Measurements from ENCODE around the gene BHLHE40. TPM values are rescaled to one million over a fixed set of nuclear protein-coding genes. Genes with fewer than 3 reads are reported as not detected.

BHLHE40 gene
- total RNA-seq, 1 donor from 2014 or later, result 33.9 TPM

- Histone ChIP-seq H3K4me1 (peaks cover 21% of the 10 kb centered on the region), H3K9me3 (replicated peaks) (no peaks in the 10 kb centered on the region), H3K36me3 (no peaks in the 10 kb centered on the region), H3K4me3 (no peak overlapping the region), H3K27me3 (ENCODE audit: low read depth) (no peaks in the 10 kb centered on the region), H3K27ac (replicated peaks) (peak overlapping the region; percentile 42)
- intact Hi-C loops (cut with micrococcal nuclease), result no loop called here
- TF ChIP-seq, protein P1, sequence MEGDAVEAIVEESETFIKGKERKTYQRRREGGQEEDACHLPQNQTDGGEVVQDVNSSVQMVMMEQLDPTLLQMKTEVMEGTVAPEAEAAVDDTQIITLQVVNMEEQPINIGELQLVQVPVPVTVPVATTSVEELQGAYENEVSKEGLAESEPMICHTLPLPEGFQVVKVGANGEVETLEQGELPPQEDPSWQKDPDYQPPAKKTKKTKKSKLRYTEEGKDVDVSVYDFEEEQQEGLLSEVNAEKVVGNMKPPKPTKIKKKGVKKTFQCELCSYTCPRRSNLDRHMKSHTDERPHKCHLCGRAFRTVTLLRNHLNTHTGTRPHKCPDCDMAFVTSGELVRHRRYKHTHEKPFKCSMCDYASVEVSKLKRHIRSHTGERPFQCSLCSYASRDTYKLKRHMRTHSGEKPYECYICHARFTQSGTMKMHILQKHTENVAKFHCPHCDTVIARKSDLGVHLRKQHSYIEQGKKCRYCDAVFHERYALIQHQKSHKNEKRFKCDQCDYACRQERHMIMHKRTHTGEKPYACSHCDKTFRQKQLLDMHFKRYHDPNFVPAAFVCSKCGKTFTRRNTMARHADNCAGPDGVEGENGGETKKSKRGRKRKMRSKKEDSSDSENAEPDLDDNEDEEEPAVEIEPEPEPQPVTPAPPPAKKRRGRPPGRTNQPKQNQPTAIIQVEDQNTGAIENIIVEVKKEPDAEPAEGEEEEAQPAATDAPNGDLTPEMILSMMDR (IDR thresholded peaks at IDR 0.05; ENCODE audit: borderline replicate concordance), result no peak
- DNase-seq, result no peak
Observed at GRCh38 chr3:5022966-5023776, 43.9 kb downstream of the BHLHE40 start.

DNA sequence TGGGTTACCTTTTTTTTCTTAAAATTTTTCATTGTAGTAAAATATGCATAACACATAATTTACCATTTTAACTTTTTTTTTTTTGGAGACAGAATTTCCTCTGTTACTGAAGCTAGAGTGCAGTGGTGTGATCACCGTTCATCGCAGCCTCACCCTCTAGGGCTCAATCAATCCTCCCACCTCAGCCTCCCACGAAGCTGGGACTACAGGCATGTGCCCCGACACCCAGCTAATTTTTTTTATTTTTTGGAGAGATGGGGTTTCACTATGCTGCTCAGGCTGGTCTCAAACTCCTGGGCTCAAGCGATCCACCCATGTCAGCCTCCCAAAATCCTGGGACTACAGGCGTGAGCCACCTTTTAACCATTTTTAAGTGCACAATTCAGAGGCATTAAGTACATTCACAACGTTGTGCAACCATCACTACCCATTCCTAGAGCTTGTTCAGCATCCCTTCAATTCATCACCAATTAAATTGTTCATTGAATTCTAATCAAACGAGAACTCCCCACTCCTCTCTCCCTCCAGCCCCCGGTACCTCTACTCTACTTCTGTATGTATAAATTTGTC lies 44.6 kb downstream of the BHLHE40 start:
- Histone ChIP-seq H3K27ac (replicated peaks) (peak overlapping the region; percentile 42), H3K27me3 (ENCODE audit: low read depth) (no peaks in the 10 kb centered on the region), H3K36me3 (no peaks in the 10 kb centered on the region), H3K4me1 (peaks cover 14% of the 10 kb centered on the region), H3K9me3 (replicated peaks) (no peaks in the 10 kb centered on the region), H3K4me3 (no peak overlapping the region)
- TF ChIP-seq, protein P1 (IDR thresholded peaks at IDR 0.05; ENCODE audit: borderline replicate concordance), result no peak
- no peak for DNase-seq
- intact Hi-C loops (cut with micrococcal nuclease), result no loop called here

DNA sequence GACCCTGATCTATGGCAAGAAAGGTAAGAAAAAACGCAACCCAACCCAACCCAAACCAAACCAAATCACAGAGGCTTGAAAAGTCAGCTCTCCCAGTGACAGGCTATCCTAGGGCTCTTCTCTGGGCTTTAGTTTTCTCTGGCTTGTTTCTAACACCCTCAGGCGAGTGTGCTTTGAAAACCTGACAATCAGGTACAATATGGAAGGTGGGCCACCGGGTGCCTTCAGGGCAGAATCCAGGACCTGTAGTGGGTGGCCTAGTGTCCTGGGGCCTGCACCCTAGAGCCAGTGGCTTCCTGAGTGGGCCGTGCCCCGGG lies 46.8 kb downstream of the BHLHE40 start:
- H3K9me3 ChIP-seq (replicated peaks), result no peaks in the 10 kb centered on the region
- H3K4me1 ChIP-seq, result peaks cover 9% of the 10 kb centered on the region
- H3K27me3 ChIP-seq (ENCODE audit: low read depth), result no peaks in the 10 kb centered on the region
- intact Hi-C loops (cut with micrococcal nuclease), result loop anchor here (5.0 kb wide), 1 partner anchor 49 kb away; the partner anchor contains the start of gene BHLHE40
- peak overlapping the region; percentile 70 for H3K4me3 ChIP-seq
- DNase-seq, result no peak
- H3K27ac ChIP-seq (replicated peaks), result peak overlapping the region; percentile 90
- H3K36me3 ChIP-seq, result no peaks in the 10 kb centered on the region
- TF ChIP-seq, protein P1 (IDR thresholded peaks at IDR 0.05; ENCODE audit: borderline replicate concordance), result no peak

DNA sequence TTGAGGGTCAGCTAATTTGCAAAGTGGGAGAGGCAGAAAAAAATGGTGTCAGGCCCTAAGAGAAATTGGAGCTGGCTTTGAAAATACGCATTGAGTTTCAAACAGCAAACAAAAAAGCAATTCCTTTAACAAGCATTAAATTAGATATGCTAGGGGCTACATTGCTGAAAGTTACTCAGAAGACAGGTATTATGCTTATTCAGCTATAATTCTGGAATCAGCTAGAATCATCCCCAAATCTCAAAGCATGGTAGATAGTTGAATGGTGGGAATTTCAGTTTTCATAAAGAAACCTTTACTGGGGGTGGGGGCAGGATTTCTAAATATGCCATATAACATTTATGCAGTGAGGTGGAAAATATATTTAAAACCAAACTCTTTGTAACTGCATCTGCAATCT lies 50.5 kb downstream of the BHLHE40 start:
- Histone ChIP-seq H3K27me3 (ENCODE audit: low read depth) (no peaks in the 10 kb centered on the region), H3K4me3 (no peak overlapping the region), H3K4me1 (peaks cover 9% of the 10 kb centered on the region), H3K9me3 (replicated peaks) (no peaks in the 10 kb centered on the region), H3K36me3 (no peaks in the 10 kb centered on the region), H3K27ac (replicated peaks) (no peak overlapping the region)
- intact Hi-C loops (cut with micrococcal nuclease), result loop anchor here (5.0 kb wide), 1 partner anchor 52 kb away; the partner anchor contains the start of gene BHLHE40
- DNase-seq, result no peak
- TF ChIP-seq, protein P1 (IDR thresholded peaks at IDR 0.05; ENCODE audit: borderline replicate concordance), result no peak

DNA sequence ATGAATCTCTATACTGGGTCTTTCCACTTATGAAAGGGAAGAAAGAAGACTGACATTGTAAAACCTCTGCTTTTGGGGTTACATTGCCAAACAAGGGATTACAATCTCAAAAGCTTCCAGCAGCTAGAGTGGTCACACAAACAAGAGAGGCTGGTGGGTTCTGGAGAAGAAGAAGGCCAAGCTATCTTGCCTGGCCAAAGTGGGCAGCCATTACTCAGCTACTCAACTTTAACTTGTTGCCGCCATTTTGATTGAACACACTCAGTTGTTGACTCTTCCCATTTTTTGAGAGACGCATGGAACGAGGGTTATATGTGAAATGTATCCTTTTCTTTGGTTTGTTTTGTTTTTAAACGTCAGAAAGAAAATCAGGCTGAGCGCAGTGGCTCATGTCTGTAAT lies 50.9 kb downstream of the BHLHE40 start:
- intact Hi-C loops (cut with micrococcal nuclease), result no loop called here
- Histone ChIP-seq H3K27ac (replicated peaks) (no peak overlapping the region), H3K9me3 (replicated peaks) (no peaks in the 10 kb centered on the region), H3K36me3 (no peaks in the 10 kb centered on the region), H3K4me1 (peaks cover 9% of the 10 kb centered on the region), H3K4me3 (no peak overlapping the region), H3K27me3 (ENCODE audit: low read depth) (no peaks in the 10 kb centered on the region)
- DNase-seq, result no peak
- TF ChIP-seq, protein P1 (IDR thresholded peaks at IDR 0.05; ENCODE audit: borderline replicate concordance), result no peak
